ENCODE results near the gene ZNF732.
"Not testable (repeated sequence)": the region's sequence is repeated elsewhere in the genome, so short reads cannot be mapped to it uniquely, and the experiment has no call there.

ZNF732 gene

GRCh38 chr4:253936-254756, 51.1 kb downstream of the ZNF732 start:
- ATAC-seq = no peak
- no peak for DNase-seq

- DNase-seq (no peak), ATAC-seq (no peak)
Measured at GRCh38 chr4:252065-252601, 53.1 kb downstream of the ZNF732 start.

- ATAC-seq (no peak), DNase-seq (peak; percentile 58)
Measured at GRCh38 chr4:244471-244870, 60.8 kb downstream of the ZNF732 start.

- ATAC-seq (no peak), DNase-seq (no peak)
Measured at GRCh38 chr4:243426-243825, 61.8 kb downstream of the ZNF732 start.

GRCh38 chr4:242121-242848, 63.0 kb downstream of the ZNF732 start:
- DNase-seq (peak; percentile 56), ATAC-seq (peak; percentile 79)

- not testable (repeated sequence) for DNase-seq
Measured at GRCh38 chr4:241411-241810, 63.9 kb downstream of the ZNF732 start.

GRCh38 chr4:236028-236427, 69.2 kb downstream of the ZNF732 start:
- ATAC-seq (peak; percentile 49), DNase-seq (no peak)

More at GRCh38 chr4:241411-241810, 63.9 kb downstream of the ZNF732 start:
- ATAC-seq = not testable (repeated sequence)

GRCh38 chr4:234178-234577, 71.1 kb downstream of the ZNF732 start:
- no peak for DNase-seq
- no peak for ATAC-seq

- ATAC-seq (no peak), DNase-seq (no peak)
Measured at GRCh38 chr4:223913-224497, 81.3 kb downstream of the ZNF732 start.

Measured in stimulated activated naive CD8-positive, alpha-beta T cell treated with anti-CD3 and anti-CD28 coated beads, Interleukin-15, Interleukin-2, amounts not matched to agents 100 U/mL and 50 U/mL, for 24 hours (primary cell).